ENCODE data around the gene SPAAR.
A peak's percentile ranks its signal among the peaks of the same experiment; 100 is the strongest.
"Not testable (repeated sequence)": the region's sequence is repeated elsewhere in the genome, so short reads cannot be mapped to it uniquely, and the experiment has no call there.

SPAAR gene, protein sequence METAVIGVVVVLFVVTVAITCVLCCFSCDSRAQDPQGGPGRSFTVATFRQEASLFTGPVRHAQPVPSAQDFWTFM

DNA sequence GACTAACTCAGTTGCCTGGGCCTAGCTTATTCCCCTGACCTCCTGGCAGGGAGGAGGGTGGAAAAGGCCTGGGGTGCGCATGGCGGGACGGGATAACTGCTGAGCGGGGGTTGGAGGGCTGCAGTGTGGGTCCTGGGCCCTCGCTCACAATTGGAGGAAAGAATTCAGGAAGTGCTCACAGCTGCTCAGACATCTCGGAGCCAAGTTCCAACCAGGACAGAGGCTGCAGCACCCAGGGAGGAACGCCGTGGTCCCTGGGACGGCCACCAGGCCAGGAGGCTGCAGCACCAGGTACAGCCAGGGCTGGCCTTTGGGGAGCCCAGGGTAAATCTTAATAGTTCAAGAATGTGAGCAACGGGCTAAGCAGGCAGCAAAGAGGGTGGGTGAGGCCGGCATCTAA lies at the start of gene SPAAR:
SPAAR (plus strand) TSS at position 217 of the 400 bp plus-strand sequence. CDS start 974 bp downstream, outside the sequence.
- DNase-seq: no peak

DNA sequence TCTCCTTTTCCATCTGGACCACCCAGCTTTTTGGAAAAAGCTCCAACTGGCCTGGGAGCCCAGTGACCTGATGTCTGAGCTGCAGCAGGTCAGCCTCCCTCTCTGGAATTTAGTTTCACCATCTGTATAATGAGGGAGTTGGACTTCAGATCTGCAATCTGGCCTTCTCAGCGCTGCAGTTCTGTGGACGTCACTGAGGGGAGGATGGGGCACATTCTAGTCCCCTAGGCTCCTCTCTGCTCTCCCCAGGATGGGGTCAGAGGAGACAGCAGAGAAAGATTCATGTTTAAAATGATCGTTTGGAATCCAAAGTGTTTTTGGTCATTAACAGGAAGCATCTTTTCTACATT lies 49.3 kb upstream of the SPAAR start:
- DNase-seq: no peak

DNA sequence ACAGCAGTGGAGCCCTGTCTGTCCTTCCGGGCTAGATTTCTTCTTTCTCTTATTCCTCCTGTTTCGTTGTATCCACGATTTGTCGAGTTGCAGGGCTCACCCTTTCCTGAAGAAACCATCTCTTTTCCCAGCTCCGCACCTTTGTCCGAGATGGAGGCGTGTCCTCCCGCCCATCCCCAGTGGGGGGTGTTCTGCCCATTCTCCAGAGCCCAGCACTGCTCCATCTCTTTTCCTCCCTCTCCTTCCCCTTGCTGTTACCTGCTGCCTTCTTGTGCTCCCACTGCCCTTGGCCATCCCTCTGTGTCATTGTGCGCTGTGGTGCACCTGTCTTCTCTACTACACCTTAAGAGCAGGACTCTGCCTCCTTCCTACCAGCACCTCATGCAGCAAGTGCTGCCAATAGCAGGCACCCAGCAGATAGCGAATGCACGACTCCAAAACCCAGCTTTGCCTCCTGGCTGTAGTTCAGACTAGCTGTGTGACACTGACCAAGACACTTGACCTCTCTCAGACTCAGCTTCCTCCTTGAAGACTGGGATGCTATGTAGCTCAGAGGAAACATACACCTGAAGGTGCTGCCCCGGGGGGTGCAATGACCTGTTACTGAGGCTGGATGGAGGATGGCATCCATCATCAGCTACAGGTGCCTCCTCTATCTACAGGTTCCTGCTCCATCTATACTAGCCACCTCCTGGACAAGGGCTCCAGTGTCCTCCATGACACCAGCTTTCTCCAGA lies 48.0 kb upstream of the SPAAR start:
- no peak for DNase-seq

DNA sequence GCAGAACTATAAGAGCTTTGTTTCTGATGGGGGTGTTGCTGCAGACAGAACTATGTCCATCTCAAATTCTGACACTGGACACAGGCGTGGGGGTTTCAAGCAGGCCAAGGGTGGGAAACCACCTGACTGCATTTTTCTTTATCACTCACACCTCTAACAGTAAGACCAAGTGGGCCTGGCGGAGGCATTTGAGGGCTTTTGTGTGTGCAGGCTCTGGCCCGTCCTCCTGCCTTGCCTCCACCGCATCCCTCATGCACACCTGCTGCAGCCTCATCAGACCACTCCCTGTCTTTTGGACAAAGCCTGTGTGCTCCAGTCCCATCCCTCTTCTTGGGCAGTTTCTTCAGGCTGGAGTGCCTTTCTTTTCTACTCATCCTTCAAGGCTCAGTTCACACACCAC lies 47.0 kb upstream of the SPAAR start:
- no peak for DNase-seq

DNA sequence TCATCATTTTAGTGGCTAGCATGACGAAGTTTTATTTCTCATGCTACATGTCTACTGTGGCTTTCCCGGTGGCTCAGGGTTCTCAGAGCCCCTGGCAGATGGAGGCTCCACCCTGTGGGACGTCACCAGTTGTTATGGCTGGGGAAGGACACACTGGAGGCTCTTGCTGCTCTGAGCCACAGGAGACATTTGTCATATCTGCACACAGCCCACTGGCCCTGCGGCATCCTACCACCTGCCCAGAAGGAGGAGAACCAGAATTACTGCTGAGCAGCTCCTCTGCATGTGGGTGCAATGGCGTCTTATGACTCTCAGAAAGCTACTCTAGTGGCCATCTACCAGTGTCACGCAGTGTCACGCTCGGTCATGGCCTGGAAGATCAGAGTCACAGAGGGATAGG lies 45.7 kb upstream of the SPAAR start:
- DNase-seq: no peak

DNA sequence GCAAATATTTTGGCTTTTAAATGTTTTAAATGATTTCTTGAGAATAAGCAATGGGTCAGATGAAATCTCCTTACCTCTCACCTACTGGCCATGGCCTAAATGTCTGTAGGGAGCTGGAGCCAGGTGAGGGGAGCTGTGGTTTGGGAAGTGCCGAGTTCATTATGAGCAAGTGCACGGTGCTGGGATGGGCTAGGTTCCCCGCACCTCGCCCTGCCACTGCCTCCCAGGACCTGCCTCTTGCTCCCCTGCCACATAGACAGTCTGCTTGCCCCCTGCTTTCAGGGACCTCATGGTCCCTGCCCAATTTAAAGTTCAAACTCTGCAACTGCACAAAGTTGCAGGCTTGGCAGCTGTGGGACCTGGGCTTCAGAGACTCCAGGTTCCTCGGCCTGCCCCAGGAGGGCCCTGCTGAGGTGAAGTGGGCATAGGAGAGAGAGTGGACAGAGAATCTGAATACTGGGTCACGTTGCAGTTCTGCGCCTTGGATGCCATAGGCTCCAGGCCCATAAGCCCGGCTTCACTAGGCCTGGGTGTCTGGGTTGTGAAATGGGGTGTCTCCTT lies 44.5 kb upstream of the SPAAR start:
- DNase-seq: no peak

DNA sequence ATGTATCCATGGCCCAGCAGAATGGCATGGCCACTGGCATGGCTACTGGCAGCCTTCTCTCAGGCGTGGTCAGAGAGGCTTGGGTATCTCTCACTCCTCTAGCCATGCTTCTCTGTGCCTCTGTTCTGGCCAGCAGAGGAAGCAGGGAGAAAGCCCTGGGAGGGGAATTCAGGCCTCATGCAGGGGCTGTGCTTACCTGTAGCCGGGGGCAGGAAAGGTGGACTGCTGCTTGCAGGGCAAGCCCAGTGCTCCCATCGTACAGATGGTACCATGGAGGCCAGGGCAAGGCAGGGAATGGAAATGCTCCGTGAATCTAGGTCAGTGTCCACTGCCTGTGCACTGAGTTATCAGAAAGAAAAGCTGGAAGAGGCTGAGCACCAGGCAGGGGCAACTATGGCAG lies 41.8 kb upstream of the SPAAR start:
- no peak for DNase-seq

DNA sequence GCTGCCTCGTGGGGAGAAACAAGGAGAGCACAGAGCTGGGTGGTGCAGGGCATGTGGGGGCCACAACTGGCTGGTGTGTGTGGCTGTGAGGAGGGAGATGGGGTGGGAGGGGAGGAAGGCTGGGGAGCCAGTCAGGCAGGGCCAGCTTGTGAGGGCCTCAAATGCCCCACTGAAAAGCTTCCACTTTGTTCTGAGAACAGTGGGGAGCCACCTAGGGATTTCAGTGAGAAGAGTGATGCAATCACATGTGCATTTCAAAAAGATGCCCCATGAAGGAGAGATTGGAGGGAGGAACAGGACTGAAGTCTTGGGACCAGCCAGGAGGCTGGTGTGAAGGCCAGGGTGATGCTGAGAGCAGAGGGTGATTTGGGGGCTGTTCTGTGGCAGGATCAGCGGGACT lies 40.4 kb upstream of the SPAAR start:
- no peak for DNase-seq

DNA sequence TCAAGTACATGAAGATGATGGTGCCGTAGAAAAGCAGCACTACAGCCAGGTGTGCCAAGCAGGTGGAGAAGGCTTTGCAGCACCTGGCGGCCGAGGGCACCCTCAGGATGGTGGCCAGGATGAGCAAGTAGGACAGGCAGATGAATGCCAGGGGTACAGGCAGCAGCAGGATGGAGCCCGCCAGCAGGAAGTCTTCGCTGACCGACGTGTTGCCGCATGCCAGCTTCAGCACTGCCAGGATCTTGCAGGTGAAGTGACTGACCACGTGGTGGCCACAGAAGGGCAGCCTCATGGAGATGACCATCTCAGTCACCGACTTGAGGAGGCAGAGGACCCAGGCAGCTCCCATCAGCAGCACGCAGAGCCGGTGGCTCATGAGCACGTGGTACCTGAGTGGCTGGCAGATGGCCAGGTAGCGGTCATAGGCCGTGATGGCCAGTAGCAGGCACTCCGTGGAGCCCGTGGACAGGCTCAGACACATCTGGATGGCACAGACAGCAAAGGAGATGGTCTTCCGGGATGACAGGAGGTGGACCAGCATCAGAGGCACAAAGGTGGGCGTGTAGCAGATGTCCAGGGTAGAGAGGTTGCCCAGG lies 39.6 kb upstream of the SPAAR start:
- no peak for DNase-seq

DNA sequence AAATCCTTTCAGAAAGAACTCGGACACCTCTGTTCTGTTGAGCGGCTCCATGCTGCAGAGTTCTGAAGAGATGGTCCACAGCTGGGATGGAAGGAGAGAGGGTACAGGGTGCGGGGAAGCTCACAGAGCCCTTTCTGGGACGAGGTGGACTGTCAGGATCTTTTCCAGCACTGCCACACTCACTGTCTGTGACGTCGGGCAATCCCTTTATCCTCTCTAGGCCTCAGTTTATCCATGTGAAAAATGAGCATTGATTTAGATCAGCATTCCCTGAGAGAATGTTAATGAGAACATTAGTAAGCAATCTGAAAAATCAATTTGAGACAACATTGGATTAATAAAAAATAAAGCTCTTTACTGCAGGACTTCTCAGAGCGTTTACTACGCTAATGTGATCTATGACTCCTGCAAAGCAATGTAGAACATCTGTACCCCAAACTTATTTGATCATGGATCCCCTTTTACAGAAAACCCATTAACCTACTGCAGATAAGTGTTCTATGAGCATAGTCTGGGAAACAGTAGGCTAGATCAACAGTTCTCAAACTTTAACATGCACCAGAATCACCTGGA lies 38.9 kb upstream of the SPAAR start, which contains the start of gene OR13J1:
OR13J1 (minus strand) TSS at position 51 of the 573 bp plus-strand sequence; CDS start at position 51, 0 bp downstream.
- no peak for DNase-seq

DNA sequence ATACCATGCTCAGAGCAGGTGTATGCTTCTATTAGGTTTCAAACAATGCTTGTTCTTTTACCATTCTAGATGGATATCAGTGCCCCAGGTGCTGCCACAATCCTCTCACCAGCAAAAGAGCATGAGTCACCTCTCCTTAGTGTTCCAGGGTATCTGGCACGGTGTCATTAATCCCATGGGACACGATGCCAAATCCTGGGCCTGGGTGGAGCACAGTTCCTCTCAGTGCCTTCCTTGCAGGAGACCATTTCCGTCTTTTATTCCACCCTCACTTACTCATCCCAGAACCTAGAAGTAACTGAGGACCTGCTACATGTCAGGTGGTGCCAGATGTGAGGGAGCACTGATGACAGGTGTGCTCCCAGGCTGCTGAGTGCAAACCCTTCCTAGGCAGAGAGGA lies 37.7 kb upstream of the SPAAR start:
- no peak for DNase-seq

DNA sequence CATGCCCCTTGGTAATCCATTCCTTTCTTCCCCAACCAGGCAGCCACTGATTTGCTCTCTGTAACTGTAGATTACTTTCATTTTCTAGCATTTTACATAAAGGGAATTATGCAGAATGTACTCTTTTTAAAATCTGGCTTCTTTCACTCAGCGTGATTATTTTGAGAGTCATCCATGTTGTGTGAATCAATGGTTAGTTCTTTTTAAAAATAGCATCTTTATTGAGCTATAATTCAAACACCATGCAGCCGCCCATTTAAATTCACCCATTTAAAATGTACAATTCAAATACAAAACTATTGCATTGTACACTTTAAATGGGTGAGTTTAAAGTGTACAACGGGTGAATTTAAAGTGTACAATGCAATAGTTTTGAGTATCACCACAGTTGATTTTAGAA lies 36.8 kb upstream of the SPAAR start:
- no peak for DNase-seq

DNA sequence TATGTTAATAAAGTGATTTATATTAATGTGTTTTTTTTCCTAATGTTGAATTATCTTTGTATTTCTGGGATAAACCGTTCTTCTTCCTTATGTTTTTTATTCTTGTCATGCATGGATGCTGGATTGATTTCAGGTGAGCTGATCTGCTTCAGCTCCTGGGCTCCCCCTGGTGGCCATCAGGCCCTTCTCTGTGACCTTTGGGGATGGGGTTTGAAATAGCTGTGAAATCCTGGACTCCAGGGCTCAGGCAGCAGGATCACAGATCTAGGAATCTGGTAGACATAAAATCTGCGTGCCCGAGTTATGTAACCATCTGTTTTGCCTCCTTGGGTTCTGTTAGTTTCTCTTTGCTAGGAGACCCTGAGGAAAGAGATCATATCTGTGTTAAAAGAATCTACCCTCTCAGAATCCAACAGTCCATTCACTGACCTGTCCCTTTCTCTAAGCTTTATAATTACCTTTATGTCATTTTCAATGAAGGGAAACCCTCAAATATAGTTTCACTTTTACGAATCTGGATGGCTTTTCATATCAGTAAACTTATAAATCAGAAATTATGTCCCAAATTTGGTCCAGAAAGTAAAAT lies 26.9 kb upstream of the SPAAR start:
- peak; percentile 77 to 82 for DNase-seq

DNA sequence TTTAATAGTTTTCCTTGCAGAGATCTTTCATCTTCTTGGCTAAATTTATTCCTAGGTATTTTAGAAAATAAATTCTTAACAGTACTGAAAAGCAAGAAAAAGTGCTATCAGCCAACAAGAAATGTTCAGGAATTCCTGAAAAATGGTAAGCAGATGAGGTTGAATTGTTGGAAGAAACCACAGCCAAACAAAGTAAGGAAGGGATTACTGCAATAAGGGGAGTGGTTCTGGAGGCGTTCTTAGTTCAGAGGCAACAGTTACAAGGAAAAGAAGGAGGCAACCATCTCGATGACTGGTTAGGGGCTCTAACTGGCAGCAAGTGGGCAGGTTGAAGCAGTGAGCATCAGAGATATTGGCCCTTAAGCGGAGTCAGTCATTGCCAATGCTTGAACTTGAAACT lies 26.3 kb upstream of the SPAAR start:
- no peak for DNase-seq

DNA sequence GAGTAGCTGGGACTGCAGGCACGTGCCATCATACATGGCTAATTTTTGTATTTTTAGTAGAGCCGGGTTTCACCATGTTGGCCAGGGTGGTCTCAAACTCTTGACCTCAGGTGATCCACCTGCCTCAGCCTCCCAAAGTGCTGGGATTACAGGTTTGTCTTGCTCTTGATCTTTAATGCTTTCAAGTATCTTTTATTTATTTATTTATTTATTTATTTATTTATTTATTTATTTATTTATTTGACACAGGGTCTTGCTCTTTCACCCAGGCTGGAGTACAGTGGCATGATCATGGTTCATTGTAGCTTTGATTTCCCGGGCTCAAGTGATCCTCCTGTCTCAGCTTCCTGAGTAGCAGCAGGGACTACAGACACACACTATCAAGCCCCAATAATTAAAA lies 24.4 kb upstream of the SPAAR start:
- not testable (repeated sequence) for DNase-seq

DNA sequence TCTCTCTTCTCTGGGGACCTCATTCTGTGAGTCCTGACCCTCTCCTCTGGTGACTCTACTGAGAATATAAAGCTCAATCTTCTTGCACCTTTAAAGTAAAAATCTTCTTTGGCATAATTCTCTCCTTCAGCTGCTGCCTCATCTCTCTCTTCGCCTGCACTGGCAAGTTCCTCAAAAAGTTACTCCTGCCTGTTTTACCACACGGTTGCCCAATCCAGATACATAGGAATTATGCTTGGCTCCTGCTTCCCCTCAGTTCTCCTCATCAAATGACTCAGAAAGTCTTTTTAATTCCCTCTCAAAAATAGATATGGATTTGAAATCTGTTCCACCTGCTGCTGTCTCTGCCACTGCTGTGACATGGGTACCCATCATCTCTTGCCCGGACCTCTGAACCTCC lies 17.6 kb upstream of the SPAAR start:
- no peak for DNase-seq

DNA sequence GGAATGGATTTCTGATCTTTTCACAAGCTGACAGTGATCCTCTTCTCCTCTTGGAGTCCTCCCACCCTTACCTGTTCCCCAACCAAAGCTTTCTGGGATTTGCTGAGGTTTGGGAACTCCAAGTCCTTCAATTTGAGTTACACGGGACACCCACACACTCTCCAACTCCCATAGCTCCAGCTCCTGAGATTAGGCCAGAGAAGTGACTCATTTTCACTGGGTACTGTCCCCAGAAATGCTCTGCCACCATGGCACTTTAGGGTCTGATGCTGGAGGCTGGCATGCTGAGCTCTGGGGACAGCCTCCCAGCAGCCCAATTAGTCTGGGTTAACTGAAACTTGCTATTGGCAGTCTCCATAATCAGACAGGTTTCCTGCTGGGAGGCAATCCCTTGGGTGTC lies 17.2 kb upstream of the SPAAR start:
- DNase-seq: no peak

DNA sequence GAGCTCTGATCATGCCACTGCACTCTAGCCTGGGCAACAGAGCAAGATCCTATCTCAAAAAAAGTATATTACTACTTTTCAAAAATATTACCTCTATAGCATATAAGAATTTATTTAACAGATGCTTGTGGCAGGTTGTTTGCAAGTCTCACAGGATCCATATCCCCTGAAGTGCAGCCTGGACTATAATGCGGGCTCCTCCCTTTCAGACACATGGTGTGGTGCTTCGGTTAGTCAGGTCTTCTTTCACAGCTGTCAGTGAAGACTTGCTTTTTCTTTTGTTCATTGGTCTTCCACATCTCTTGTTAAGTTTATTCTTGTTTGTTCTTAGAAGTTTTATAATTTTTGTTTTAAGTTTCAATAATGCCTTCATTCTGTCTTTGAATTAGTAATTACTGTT lies 12.7 kb upstream of the SPAAR start:
- DNase-seq: no peak

DNA sequence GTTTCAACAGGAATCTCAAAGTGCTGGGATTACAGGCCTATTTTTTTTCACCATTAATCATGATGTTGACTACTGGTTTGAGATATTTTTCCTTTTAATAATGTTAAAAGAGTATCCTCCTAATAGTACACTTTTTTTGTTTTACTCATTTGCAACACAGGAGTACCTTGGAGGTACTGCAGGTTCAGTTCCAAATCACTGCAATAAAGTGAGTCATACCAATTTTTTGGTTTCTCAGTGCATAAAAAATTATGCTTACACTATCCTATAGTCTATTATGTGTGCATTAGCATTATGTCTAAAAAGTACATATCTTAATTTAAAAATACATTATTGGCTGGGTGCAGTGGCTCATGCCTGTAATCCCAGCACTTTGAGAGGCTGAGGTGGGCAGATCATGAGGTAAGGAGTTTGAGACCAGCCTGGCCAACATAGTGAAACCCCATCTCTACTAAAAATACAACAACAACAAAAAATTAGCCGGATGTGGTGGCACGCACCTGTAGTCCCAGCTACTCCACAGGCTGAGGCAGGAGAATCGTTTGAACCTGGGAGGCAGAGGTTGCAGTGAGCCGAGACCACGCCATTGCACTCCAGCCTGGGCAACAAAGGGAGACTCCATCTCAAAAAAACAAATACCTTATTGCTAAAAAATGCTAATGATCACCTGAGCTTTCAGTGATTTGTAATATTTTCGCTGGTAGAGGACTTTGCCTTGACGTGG lies 11.8 kb upstream of the SPAAR start:
- not testable (repeated sequence) for DNase-seq

DNA sequence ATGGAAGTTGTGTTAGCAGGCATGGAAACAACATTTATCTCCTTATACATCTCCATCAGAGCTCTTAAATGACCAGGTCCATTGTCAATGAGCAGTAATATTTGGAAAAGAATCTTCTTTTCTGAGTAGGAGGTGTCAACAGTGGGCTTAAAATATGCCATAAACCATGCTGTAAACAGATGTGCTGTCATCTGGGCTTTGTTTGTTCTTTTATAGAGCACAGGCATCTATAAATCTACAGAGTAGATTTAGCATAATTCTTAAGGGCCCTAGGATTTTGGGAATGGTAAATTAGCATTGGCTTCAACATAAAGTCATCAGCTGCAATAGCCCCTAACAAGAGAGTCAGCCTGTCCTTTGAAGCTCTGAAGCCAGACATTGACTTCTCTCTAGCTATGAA lies 11.0 kb upstream of the SPAAR start:
- no peak for DNase-seq

DNA sequence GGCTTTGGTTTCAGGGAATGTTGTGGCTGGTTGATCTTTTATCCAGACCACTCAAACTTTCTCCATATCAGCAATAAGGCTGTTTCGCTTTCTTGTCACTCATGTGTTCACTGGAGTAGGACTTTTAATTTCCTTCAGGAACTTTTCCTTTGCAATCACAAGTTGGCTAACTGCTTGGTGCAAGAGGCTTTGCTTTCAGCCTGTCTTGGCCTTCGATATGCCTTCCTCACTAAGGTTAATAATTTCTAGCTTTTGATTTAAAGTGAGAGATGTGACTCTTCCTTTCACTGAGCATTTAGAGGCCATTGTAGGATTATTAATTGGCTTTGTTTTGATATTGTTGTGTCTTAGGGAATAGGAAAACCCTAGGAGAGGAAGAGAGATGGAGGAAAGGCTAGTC lies 10.3 kb upstream of the SPAAR start:
- no peak for DNase-seq

DNA sequence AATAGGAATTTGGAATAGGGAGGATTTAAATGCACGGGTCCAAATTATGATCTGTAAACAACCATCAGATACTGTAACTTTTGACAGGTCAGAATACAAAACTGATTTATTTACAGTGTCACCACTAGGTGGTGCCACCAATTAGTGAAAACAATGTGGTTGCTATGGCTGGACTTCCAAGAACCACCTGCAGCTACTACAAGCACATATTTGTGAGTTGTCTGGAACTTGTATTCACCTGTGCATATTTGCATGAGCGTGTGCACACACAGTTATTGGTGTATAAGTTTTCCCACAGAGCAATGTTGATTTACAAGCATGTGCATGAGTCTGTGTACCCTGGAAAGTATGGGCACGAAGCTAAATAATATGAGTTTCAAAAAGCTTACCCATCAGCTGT lies 6.2 kb upstream of the SPAAR start:
- peak in 1 of 2 donors; percentile 45 for DNase-seq

DNA sequence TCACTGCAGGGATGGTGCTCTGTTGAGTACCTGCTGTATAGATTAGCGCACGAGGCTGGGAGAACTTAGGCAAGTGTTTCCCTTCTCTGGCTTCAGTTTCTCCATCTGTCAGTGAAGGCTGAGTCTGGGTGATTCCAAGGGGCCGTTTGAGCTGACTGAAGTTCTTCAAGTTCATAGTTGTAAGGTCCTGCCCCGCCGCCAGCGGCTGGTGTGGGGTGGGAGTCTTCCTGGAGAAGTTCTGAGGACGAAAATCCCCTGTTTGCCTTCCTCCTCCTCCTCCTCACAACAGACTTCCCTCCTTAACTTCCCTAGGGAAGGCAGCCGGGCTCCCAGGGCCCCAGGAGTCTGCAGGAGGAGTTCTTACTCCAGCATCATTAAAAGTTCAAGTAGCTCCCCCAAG lies 5.0 kb upstream of the SPAAR start:
- DNase-seq: no peak

Measured in stimulated activated CD4-positive, alpha-beta T cell treated with anti-CD3 and anti-CD28 coated beads, Interleukin-2, amount 100 ng/mL, for 48 hours (primary cell).